ENCODE results near the gene ZNF304.

DNA sequence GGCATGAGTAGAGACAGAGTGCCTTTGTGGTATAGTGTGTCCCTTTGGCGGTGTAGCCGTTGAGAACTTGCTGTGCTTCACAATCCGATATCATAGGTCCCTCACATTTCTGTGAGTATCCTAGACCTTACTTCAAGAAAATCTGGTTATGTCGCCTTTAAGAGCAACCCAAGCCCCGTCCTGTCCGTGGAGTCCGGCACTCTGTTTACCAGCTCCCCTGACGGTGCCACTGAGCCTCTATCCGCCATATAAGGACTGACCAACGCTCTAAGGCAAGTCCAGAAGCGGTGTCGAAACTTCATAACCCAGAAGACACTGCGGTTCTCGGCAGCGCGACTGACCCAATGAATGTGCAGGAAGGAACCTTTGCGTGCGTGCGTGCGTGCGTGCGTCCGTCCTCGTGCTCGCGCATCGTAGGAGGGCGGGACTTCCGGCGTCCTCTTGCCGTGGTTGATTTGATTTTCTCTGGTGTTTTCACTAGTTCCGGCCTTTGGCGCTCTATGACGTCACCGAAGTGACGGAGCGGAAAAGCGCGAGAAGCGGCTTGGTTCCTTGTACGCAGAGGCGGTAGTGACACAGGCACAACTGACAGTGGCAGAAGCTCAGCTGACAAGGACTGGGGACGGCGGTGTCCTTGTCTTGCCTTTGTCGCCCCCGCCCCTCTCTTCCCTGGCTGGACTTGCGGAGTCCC lies 12.1 kb downstream of the ZNF304 start, which contains the start of the genes TRAPPC2B and ZNF547:
- TF ChIP-seq, protein P1, sequence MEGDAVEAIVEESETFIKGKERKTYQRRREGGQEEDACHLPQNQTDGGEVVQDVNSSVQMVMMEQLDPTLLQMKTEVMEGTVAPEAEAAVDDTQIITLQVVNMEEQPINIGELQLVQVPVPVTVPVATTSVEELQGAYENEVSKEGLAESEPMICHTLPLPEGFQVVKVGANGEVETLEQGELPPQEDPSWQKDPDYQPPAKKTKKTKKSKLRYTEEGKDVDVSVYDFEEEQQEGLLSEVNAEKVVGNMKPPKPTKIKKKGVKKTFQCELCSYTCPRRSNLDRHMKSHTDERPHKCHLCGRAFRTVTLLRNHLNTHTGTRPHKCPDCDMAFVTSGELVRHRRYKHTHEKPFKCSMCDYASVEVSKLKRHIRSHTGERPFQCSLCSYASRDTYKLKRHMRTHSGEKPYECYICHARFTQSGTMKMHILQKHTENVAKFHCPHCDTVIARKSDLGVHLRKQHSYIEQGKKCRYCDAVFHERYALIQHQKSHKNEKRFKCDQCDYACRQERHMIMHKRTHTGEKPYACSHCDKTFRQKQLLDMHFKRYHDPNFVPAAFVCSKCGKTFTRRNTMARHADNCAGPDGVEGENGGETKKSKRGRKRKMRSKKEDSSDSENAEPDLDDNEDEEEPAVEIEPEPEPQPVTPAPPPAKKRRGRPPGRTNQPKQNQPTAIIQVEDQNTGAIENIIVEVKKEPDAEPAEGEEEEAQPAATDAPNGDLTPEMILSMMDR (IDR thresholded peaks at IDR 0.05): no peak
- TF ChIP-seq POLR2A (IDR thresholded peaks at IDR 0.05): peak in 2 of 3 donors; percentile 61 to 74
